GM12872 (cell line): ENCODE data around the gene FOSL2.

ENCODE experiments used
- CTCF ChIP-seq: IDR thresholded peaks from 3 replicates; pipeline ENCODE4 v1.5.1; 2011; ENCODE audit warnings: low read depth, mild to moderate bottlenecking, low read length, moderate library complexity; ENCODE audit not compliant: insufficient read depth

FOSL2 gene

DNA sequence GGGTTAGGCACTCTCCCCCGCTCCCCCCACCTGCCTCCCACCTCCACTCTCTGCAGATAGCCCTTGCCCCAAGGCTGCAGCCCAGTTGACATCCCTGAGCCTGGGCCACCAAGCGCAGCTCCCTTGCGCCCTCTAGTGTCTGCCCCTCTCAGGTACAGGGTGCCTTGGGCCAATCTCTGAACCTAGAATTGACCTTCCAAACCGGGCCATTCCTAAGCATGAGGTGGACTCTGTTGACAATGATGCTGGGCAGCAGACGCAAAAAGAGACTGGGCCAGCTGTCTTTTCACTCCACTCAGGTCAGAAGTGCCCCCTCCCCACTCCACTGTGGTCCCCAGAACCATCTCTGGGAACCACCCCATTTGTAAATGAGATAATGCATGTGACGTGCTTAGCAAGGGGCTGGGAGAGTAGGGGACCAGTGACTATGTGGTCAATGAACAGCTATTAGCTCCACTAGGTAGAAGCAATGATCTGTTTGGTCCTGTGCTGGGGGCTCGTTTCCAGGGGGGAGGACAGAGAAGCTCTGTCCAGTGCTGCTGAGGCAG lies 60.0 kb downstream of the FOSL2 start:
- peak; percentile 95 for TF ChIP-seq CTCF

DNA sequence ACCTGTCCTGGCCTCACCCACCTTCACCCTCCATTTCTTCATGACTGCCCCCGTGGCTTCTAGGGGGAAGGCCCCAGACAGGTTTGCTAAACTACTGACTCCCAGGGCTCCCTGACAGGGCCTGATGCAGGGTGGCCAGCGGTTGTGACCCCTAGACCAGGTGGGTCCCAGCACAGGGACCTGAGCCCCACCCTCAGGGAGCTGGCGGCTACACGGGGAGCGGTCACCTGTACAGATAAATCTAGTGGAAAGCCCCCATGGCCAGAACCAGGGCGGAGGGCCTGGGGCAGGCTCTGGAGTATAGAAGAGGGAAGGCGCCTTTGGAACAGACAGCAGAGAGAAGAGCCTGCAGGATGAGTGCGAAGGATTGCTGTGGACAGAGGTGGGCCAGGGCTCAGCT lies 60.7 kb downstream of the FOSL2 start:
- no peak for TF ChIP-seq CTCF

- no peak for TF ChIP-seq CTCF
Observed at GRCh38 chr2:28454016-28454930, 61.6 kb downstream of the FOSL2 start.

- TF ChIP-seq CTCF = peak; percentile 14; the same call in 2 of the 3 replicates
Observed at GRCh38 chr2:28457237-28457636, 64.6 kb downstream of the FOSL2 start.

DNA sequence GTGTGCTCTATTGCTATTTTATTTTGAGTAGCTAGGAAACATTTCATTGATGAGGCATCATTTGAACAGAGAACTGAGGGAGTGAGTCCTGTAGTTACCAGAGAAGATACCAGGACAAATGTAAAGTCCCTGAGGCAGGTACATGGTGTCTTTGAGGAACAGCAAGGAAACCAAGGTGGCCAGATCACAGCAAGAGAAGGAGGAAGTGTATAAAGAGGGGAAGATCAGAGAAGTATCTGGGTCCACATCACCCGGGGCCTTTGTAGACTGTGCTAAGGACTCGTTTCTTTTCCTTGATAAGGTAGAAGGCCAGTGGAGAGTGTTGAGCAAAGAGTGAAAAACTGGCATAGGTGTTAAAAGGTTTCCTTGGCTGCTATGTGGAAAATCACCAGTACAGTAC lies 68.4 kb downstream of the FOSL2 start:
- TF ChIP-seq CTCF = no peak

DNA sequence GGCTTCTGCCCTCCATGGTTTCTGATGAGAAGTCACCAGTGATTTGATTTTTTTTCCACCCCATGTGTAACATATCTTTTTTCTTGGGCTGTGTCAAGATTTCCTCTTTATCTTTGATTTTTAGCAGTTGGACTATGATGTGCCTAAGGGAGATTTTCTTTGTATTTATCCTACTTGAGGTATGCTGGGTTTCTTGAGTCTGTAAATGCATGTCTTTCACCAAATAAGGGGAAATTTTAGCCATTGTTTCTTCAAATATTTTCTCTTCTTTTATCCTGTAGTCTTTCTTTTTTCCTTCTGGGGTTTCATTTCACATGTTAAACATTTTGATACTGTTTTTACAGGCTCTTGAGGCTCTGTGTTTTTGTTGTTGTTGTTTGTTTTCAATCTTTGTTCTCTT lies 69.5 kb downstream of the FOSL2 start:
- TF ChIP-seq CTCF = no peak

- TF ChIP-seq CTCF = no peak
Observed at GRCh38 chr2:28463211-28463816, 70.7 kb downstream of the FOSL2 start.
